ENCODE data around the gene SETD5.

Gene SETD5

GRCh38 chr3:9390265-9390888, 7.0 kb upstream of the SETD5 start:
- H3K4me3 Mint-ChIP-seq, result no peak overlapping the region
- TF ChIP-seq, protein P1, sequence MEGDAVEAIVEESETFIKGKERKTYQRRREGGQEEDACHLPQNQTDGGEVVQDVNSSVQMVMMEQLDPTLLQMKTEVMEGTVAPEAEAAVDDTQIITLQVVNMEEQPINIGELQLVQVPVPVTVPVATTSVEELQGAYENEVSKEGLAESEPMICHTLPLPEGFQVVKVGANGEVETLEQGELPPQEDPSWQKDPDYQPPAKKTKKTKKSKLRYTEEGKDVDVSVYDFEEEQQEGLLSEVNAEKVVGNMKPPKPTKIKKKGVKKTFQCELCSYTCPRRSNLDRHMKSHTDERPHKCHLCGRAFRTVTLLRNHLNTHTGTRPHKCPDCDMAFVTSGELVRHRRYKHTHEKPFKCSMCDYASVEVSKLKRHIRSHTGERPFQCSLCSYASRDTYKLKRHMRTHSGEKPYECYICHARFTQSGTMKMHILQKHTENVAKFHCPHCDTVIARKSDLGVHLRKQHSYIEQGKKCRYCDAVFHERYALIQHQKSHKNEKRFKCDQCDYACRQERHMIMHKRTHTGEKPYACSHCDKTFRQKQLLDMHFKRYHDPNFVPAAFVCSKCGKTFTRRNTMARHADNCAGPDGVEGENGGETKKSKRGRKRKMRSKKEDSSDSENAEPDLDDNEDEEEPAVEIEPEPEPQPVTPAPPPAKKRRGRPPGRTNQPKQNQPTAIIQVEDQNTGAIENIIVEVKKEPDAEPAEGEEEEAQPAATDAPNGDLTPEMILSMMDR (IDR thresholded peaks at IDR 0.05; ENCODE audit: unreplicated experiment in 3 of 3), result no peak
- peaks cover 15% of the 10 kb centered on the region for H3K4me1 Mint-ChIP-seq
- no peaks in the 10 kb centered on the region for H3K9me3 Mint-ChIP-seq
- no peak overlapping the region for H3K27ac Mint-ChIP-seq
- no peaks in the 10 kb centered on the region for H3K27me3 Mint-ChIP-seq (ENCODE audit: low read depth)
- peaks cover 77% of the 10 kb centered on the region for H3K36me3 Mint-ChIP-seq (ENCODE audit: low read depth)

DNA sequence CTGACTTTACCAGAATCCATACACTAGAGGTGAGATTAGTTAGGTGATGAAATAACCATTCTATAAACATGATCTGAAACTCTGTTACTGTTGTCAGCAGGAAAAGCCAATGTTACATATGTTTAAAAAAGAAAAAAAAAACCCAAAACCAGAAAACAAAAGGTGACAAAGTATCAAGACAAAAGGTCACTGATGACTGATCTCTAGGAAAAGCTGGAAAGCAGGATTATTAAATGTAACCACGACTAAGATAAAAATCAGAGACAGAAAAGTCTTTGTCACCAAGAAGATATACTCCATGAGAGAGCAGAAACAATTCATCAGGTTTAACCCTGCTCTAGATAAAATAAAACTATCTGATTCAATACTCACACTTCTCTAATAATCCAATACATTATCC, 5.4 kb upstream of the SETD5 start:
- H3K27ac Mint-ChIP-seq, result peak overlapping the region in 1 of 3 experiments; percentile 53
- H3K4me1 Mint-ChIP-seq, result peaks cover 22% of the 10 kb centered on the region
- H3K27me3 Mint-ChIP-seq (ENCODE audit: low read depth), result no peaks in the 10 kb centered on the region
- TF ChIP-seq, protein P1 (IDR thresholded peaks at IDR 0.05; ENCODE audit: unreplicated experiment in 3 of 3), result no peak
- H3K36me3 Mint-ChIP-seq (ENCODE audit: low read depth), result peaks cover 65% of the 10 kb centered on the region
- H3K4me3 Mint-ChIP-seq, result no peak overlapping the region
- no peaks in the 10 kb centered on the region for H3K9me3 Mint-ChIP-seq

DNA sequence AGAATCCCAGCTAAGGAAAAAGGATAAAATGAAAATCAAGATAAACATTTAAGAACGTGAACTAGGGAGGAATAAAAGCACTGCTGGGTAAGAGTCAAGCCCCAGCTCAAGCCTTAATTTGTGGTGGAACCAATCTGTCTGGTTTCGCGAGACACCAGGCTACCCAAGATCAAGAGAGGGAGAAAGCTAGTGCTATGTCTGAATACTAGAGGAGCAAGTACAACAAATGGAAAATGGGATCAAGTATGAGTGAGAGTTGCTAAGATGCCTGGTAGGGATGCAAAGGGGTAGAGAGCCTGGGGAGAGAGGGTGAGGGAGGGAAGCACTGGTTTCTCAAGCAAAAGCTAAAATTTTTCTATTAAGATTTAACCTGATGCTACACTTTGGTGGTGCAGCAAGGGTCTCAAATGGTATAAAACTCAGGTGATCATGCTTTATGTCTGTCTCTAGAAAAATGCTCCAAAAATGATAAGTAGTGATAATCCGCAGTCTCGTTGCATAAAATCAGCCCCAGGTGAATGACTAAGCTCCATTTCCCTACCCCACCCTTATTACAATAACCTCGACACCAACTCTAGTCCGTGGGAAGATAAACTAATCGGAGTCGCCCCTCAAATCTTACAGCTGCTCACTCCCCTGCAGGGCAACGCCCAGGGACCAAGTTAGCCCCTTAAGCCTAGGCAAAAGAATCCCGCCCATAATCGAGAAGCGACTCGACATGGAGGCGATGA, 1.7 kb upstream of the SETD5 start:
- Mint-ChIP-seq H3K27ac (peak overlapping the region; percentile 94 to 99 (median 98)), H3K9me3 (no peaks in the 10 kb centered on the region), H3K36me3 (ENCODE audit: low read depth) (peaks cover 38% of the 10 kb centered on the region), H3K4me1 (peaks cover 35% of the 10 kb centered on the region), H3K4me3 (peak overlapping the region; percentile 92 to 94 (median 93)), H3K27me3 (ENCODE audit: low read depth) (no peaks in the 10 kb centered on the region)
- TF ChIP-seq, protein P1 (IDR thresholded peaks at IDR 0.05; ENCODE audit: unreplicated experiment in 3 of 3), result no peak

GRCh38 chr3:9396301-9396631, 1.1 kb upstream of the SETD5 start:
- Mint-ChIP-seq H3K4me3 (peak overlapping the region; percentile 92 to 94 (median 93)), H3K27ac (peak overlapping the region; percentile 94 to 99 (median 98)), H3K4me1 (peaks cover 40% of the 10 kb centered on the region), H3K27me3 (ENCODE audit: low read depth) (no peaks in the 10 kb centered on the region), H3K9me3 (no peaks in the 10 kb centered on the region), H3K36me3 (ENCODE audit: low read depth) (peaks cover 33% of the 10 kb centered on the region)
- TF ChIP-seq, protein P1 (IDR thresholded peaks at IDR 0.05; ENCODE audit: unreplicated experiment in 3 of 3), result no peak

GRCh38 chr3:9396632-9397331, 633 bp upstream of the SETD5 start:
- peak overlapping the region; percentile 92 to 98 (median 98) for H3K4me3 Mint-ChIP-seq
- TF ChIP-seq, protein P1 (IDR thresholded peaks at IDR 0.05; ENCODE audit: unreplicated experiment in 3 of 3), result no peak
- H3K27ac Mint-ChIP-seq, result peak overlapping the region; percentile 94 to 100 (median 99)

More at GRCh38 chr3:9396632-9397331, 633 bp upstream of the SETD5 start:
- H3K4me1 Mint-ChIP-seq, result peaks cover 45% of the 10 kb centered on the region
- no peaks in the 10 kb centered on the region for H3K9me3 Mint-ChIP-seq
- peaks cover 27% of the 10 kb centered on the region for H3K36me3 Mint-ChIP-seq (ENCODE audit: low read depth)
- H3K27me3 Mint-ChIP-seq (ENCODE audit: low read depth), result no peaks in the 10 kb centered on the region

Measured in nephron (organoid).